ENCODE data around the gene P3R3URF.

The P3R3URF gene

DNA sequence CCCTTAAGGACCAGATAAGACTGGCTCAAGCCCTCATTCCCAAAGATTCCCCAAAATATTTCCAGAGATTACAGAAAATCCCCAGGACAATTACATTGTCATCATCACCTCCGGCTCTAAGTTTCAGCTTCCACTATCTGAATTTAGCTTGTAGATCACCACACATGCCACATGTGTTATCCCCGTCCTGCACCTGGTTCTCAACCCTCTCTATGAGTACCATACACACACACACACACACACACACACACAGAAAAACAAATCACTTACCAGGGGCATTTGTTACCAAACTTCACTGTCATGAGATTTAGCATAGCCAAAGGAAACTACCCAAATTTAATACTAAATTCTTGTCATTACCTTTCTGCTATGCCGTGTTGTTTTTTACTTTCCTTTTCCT lies 16.8 kb downstream of the P3R3URF start:
- POLR2A ChIA-PET = interaction anchor here (0.5 kb wide), 1 partner anchor 18 kb away, joined by 3 read pairs; no protein-coding TSS in a partner anchor
- no peaks in the 10 kb centered on the region for H3K36me3 ChIP-seq (ENCODE audit: control insufficient read depth in 2 of 2, insufficient read depth in 1 of 2, low read length in 2 of 2)

DNA sequence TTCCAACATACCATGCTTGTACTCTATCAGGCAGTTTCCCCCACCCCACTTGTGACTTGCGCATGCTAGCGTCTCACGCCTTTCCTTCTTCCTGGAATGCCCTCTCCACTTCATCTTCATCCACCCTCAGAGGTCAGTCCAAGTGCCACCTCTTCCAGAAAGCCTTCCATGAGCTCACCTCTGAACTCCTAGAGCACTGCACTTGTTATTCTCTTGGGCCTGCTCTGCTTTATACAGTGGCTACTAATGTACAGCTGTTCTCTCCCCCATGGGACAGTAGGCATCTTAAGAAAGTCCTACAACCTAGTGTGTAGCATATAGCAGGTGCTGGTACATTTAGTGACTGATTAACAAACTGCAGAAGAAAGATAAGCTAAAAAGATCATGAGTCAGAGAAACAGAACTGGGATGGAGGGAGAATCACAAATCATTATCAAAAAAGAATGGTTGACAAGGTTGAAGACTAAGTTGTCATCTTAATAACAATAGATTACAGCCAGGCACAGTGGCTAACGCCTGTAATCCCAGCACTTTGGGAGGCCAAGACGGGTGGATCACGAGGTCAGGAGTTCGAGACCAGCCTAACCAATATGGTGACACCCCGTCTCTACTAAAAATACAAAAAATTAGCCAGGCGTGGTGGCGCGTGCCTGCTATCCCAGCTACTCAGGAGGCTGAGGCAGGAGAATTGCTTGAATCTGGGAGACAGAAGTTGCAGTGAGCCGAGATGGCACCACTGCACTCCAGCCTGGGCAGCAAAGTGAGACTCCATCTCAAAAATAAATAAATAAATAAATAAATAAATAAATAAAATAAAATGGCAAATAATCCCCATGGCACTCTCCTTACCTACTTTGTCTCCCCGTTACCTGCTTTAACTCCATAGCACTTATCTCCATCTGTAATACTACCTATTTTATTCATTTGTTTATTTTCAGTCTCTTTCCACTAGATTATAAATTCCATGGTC lies 17.7 kb downstream of the P3R3URF start:
- POLR2A ChIA-PET = no interaction called here
- CTCF ChIA-PET = interaction anchor here (1.0 to 1.3 kb wide), 2 partner anchors 14 to 121 kb away, joined by 3 to 4 read pairs; no protein-coding TSS in a partner anchor
- TF ChIP-seq ZBTB17 (tag by site-specific recombination; IDR thresholded peaks at IDR 0.05) (no peak), ZNF426 (tag by site-specific recombination; IDR thresholded peaks at IDR 0.05) (peak; percentile 24), ZNF394 (tag by site-specific recombination; IDR thresholded peaks at IDR 0.05; ENCODE audit: borderline replicate concordance) (peak; percentile 33; the same call in 1 of the 2 replicates), ZNF830 (tag by site-specific recombination; IDR thresholded peaks at IDR 0.05; ENCODE audit: low read depth) (no peak), ZXDB (tag by site-specific recombination; IDR thresholded peaks at IDR 0.05) (0 out of 2 replicates have a peak, but pooled peaks have one; percentile 19), ZNF2 (tag by site-specific recombination; IDR thresholded peaks at IDR 0.05) (no peak)
- Histone ChIP-seq H3K27ac (ENCODE audit: extremely low read depth, low read depth, low read length) (no peak overlapping the region), H3K4me3 (ENCODE audit: low read depth, low read length) (no peak overlapping the region), H3K9me3 (ENCODE audit: control insufficient read depth, insufficient read depth, low read depth, low read length) (no peaks in the 10 kb centered on the region), H3K4me1 (ENCODE audit: control insufficient read depth, insufficient read depth, low read length) (no peaks in the 10 kb centered on the region), H3K36me3 (ENCODE audit: control insufficient read depth in 2 of 2, insufficient read depth in 1 of 2, low read length in 2 of 2) (no peaks in the 10 kb centered on the region)

More for the DNA sequence above, 16.8 kb downstream of the P3R3URF start:
- H3K9me3 ChIP-seq (ENCODE audit: control insufficient read depth, insufficient read depth, low read depth, low read length) = no peaks in the 10 kb centered on the region
- H3K4me3 ChIP-seq (ENCODE audit: low read depth, low read length) = no peak overlapping the region
- H3K4me1 ChIP-seq (ENCODE audit: control insufficient read depth, insufficient read depth, low read length) = no peaks in the 10 kb centered on the region
- CTCF ChIA-PET = interaction anchor here (0.7 to 1.0 kb wide), 2 partner anchors 13 to 28 kb away, joined by 3 read pairs; no protein-coding TSS in a partner anchor
- TF ChIP-seq, protein P1, sequence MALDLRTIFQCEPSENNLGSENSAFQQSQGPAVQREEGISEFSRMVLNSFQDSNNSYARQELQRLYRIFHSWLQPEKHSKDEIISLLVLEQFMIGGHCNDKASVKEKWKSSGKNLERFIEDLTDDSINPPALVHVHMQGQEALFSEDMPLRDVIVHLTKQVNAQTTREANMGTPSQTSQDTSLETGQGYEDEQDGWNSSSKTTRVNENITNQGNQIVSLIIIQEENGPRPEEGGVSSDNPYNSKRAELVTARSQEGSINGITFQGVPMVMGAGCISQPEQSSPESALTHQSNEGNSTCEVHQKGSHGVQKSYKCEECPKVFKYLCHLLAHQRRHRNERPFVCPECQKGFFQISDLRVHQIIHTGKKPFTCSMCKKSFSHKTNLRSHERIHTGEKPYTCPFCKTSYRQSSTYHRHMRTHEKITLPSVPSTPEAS (tag by site-specific recombination; IDR thresholded peaks at IDR 0.05) = peak; percentile 54; the same call in 1 of the 2 replicates
- no peak for TF ChIP-seq ZNF621 (tag by site-specific recombination; IDR thresholded peaks at IDR 0.05)
- no peak overlapping the region for H3K27ac ChIP-seq (ENCODE audit: extremely low read depth, low read depth, low read length)

DNA sequence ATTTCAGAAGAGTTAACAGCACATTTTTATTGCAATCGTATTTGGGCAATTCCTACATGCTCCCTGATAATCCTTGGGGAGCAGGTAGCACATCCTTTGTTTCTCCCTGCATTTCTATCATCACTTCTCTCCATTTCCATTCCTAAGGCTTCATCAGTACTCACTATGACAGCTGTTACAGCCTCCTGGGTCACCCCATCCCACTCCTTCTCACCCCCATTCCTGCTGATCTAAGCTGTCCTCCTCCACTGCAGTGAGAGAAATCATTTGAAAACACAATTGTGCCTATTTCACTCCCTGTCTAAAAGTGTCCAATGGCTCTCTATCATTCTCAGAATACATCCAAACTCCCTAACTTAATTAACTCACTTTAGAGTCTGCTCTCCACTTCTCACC lies 18.4 kb downstream of the P3R3URF start:
- ChIA-PET POLR2A (no interaction called here), CTCF (interaction anchor here (1.3 kb wide), 1 partner anchor 120 kb away, joined by 4 read pairs; no protein-coding TSS in a partner anchor)
- H3K27ac ChIP-seq (ENCODE audit: extremely low read depth, low read depth, low read length) = no peak overlapping the region

DNA sequence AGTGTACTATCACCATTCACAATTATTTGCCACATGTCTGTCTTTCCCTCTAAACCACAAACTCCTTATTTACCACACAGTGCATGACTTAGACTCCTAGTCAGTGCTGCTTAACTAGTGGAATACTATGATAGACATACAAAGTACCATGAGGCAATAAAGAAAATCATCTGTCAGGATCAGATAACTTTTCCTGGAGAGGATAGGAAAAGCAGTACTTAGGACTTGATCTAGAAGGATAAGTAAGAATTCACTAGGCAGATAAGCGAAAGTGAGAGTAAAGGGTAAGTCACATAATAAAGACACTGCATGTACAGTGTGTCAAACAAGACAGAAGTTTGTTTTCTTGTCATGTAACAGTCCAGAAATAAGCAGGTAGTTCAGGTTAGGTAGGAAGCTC lies 22.6 kb downstream of the P3R3URF start:
- no peak overlapping the region for H3K4me3 ChIP-seq (ENCODE audit: low read depth, low read length)
- TF ChIP-seq ZNF350 (tag by site-specific recombination; IDR thresholded peaks at IDR 0.05) (no peak), PRDM1 (tag by site-specific recombination; IDR thresholded peaks at IDR 0.05) (peak; percentile 76), ZNF366 (tag by site-specific recombination; conservative IDR thresholded peaks at IDR 0.05) (no peak), ZNF530 (tag by site-specific recombination; IDR thresholded peaks at IDR 0.05; ENCODE audit: low read depth) (no peak), ZNF791 (tag by site-specific recombination; IDR thresholded peaks at IDR 0.05) (peak; percentile 88), ZNF311 (tag by site-specific recombination; IDR thresholded peaks at IDR 0.05; ENCODE audit: borderline replicate concordance) (no peak), SETDB1 (IDR thresholded peaks at IDR 0.05; ENCODE audit: insufficient read length, low read length) (peak; percentile 41), ZNF423 (tag by site-specific recombination; IDR thresholded peaks at IDR 0.05) (no peak), ZIC2 (tag by site-specific recombination; IDR thresholded peaks at IDR 0.05) (no peak)
- TF ChIP-seq, protein P2, sequence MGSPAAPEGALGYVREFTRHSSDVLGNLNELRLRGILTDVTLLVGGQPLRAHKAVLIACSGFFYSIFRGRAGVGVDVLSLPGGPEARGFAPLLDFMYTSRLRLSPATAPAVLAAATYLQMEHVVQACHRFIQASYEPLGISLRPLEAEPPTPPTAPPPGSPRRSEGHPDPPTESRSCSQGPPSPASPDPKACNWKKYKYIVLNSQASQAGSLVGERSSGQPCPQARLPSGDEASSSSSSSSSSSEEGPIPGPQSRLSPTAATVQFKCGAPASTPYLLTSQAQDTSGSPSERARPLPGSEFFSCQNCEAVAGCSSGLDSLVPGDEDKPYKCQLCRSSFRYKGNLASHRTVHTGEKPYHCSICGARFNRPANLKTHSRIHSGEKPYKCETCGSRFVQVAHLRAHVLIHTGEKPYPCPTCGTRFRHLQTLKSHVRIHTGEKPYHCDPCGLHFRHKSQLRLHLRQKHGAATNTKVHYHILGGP (tag by site-specific recombination; IDR thresholded peaks at IDR 0.05) = no peak
- TF ChIP-seq, protein P3, sequence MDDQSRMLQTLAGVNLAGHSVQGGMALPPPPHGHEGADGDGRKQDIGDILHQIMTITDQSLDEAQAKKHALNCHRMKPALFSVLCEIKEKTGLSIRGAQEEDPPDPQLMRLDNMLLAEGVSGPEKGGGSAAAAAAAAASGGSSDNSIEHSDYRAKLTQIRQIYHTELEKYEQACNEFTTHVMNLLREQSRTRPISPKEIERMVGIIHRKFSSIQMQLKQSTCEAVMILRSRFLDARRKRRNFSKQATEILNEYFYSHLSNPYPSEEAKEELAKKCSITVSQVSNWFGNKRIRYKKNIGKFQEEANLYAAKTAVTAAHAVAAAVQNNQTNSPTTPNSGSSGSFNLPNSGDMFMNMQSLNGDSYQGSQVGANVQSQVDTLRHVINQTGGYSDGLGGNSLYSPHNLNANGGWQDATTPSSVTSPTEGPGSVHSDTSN (CRISPR knock-in tag; IDR thresholded peaks at IDR 0.05) = no peak
- H3K4me1 ChIP-seq (ENCODE audit: control insufficient read depth, insufficient read depth, low read length) = no peaks in the 10 kb centered on the region
- POLR2A ChIA-PET = interaction anchor here (2.1 kb wide), 1 partner anchor 22 kb away, joined by 6 read pairs; the partner anchor contains the start of gene PIK3R3
- H3K9me3 ChIP-seq (ENCODE audit: control insufficient read depth, insufficient read depth, low read depth, low read length) = no peaks in the 10 kb centered on the region
- no peak overlapping the region for H3K27ac ChIP-seq (ENCODE audit: extremely low read depth, low read depth, low read length)
- CTCF ChIA-PET = interaction anchor here (0.6 to 0.8 kb wide), 2 partner anchors 17 to 116 kb away, joined by 3 read pairs; no protein-coding TSS in a partner anchor
- H3K36me3 ChIP-seq (ENCODE audit: control insufficient read depth in 2 of 2, insufficient read depth in 1 of 2, low read length in 2 of 2) = no peaks in the 10 kb centered on the region

More for the DNA sequence above, 18.4 kb downstream of the P3R3URF start:
- no peak for TF ChIP-seq GLI4 (tag by site-specific recombination; IDR thresholded peaks at IDR 0.05)
- TF ChIP-seq, protein P4, sequence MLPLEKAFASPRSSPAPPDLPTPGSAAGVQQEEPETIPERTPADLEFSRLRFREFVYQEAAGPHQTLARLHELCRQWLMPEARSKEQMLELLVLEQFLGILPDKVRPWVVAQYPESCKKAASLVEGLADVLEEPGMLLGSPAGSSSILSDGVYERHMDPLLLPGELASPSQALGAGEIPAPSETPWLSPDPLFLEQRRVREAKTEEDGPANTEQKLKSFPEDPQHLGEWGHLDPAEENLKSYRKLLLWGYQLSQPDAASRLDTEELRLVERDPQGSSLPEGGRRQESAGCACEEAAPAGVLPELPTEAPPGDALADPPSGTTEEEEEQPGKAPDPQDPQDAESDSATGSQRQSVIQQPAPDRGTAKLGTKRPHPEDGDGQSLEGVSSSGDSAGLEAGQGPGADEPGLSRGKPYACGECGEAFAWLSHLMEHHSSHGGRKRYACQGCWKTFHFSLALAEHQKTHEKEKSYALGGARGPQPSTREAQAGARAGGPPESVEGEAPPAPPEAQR (tag by site-specific recombination; IDR thresholded peaks at IDR 0.05) = no peak
- no peak for TF ChIP-seq ZNF174 (tag by site-specific recombination; IDR thresholded peaks at IDR 0.05)
- Histone ChIP-seq H3K4me3 (ENCODE audit: low read depth, low read length) (no peak overlapping the region), H3K9me3 (ENCODE audit: control insufficient read depth, insufficient read depth, low read depth, low read length) (no peaks in the 10 kb centered on the region), H3K4me1 (ENCODE audit: control insufficient read depth, insufficient read depth, low read length) (no peaks in the 10 kb centered on the region), H3K36me3 (ENCODE audit: control insufficient read depth in 2 of 2, insufficient read depth in 1 of 2, low read length in 2 of 2) (no peaks in the 10 kb centered on the region)
